Nephron progenitor cell (in vitro differentiated cells): ENCODE results near the gene KCNMA1.

ENCODE experiments used
- DNase-seq: peaks from one replicate; pipeline ENCODE4 v3.0.0; 2021
- H3K27ac Mint-ChIP-seq: 2 replicates; pipeline ENCODE4 v1.8.0; 2021; ENCODE audit warnings: mild to moderate bottlenecking, moderate library complexity, mixed read lengths
- H3K27me3 Mint-ChIP-seq: 2 replicates; pipeline ENCODE4 v1.8.0; 2021; ENCODE audit warnings: mild to moderate bottlenecking, low read depth, mixed read lengths; ENCODE audit not compliant: poor library complexity
- H3K36me3 Mint-ChIP-seq: 2 replicates; pipeline ENCODE4 v1.8.0; 2021; ENCODE audit warnings: low read depth, mixed read lengths
- H3K4me1 Mint-ChIP-seq: 2 replicates; pipeline ENCODE4 v1.8.0; 2021; ENCODE audit warnings: mixed read lengths
- H3K4me3 Mint-ChIP-seq: 2 replicates; pipeline ENCODE4 v1.8.0; 2021; ENCODE audit warnings: mild to moderate bottlenecking, moderate library complexity, mixed read lengths
- H3K9me3 Mint-ChIP-seq: 2 replicates; pipeline ENCODE4 v1.8.0; 2021; ENCODE audit warnings: mild to moderate bottlenecking, moderate library complexity, mixed read lengths
- TF ChIP-seq, protein P1 (sequence below): fragments of 200-600 bp; sonication (generic); IDR thresholded peaks from 2 replicates; pipeline ENCODE4 v1.5.0; 2021; ENCODE audit warnings: antibody characterized with exemption

Gene KCNMA1

DNA sequence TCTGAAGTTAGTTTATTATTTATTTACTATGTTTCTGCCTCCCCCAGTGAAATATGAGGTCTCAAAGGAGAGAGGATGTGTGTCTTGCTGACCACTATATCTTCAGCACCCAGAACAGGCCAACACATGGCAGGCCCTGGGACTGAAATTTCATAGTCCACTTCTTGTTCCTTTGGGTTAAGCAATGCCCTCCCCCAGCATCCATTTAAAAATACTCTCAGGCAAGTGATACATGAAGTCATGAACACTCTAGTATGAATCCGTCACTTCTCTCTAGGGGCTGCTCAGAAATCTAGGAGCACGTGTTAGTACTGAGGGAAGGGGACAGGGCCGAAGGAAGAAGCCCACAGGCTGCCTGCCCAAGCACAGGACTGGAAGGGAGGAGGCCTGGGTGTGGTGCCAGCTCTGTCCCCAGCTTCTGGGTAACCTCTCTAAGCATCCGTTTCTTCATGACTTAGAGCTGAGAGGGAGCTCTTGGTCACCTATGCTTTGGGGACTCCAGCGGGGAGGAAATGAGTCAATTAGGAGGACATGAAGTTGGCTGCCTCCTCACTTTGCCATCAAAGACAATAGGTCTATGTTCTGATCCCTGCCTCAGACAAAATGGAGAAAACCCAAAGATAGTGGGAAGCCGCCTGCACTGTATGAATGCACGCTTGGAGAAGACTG lies 119.2 kb downstream of the KCNMA1 start:
- peaks cover 5% of the 10 kb centered on the region for H3K9me3 Mint-ChIP-seq
- DNase-seq, result no peak
- TF ChIP-seq, protein P1, sequence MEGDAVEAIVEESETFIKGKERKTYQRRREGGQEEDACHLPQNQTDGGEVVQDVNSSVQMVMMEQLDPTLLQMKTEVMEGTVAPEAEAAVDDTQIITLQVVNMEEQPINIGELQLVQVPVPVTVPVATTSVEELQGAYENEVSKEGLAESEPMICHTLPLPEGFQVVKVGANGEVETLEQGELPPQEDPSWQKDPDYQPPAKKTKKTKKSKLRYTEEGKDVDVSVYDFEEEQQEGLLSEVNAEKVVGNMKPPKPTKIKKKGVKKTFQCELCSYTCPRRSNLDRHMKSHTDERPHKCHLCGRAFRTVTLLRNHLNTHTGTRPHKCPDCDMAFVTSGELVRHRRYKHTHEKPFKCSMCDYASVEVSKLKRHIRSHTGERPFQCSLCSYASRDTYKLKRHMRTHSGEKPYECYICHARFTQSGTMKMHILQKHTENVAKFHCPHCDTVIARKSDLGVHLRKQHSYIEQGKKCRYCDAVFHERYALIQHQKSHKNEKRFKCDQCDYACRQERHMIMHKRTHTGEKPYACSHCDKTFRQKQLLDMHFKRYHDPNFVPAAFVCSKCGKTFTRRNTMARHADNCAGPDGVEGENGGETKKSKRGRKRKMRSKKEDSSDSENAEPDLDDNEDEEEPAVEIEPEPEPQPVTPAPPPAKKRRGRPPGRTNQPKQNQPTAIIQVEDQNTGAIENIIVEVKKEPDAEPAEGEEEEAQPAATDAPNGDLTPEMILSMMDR, result no peak
- no peak overlapping the region for H3K4me3 Mint-ChIP-seq
- H3K4me1 Mint-ChIP-seq, result peaks cover 40% of the 10 kb centered on the region
- H3K36me3 Mint-ChIP-seq, result no peaks in the 10 kb centered on the region
- H3K27ac Mint-ChIP-seq, result no peak overlapping the region
- peaks cover 7% of the 10 kb centered on the region for H3K27me3 Mint-ChIP-seq

DNA sequence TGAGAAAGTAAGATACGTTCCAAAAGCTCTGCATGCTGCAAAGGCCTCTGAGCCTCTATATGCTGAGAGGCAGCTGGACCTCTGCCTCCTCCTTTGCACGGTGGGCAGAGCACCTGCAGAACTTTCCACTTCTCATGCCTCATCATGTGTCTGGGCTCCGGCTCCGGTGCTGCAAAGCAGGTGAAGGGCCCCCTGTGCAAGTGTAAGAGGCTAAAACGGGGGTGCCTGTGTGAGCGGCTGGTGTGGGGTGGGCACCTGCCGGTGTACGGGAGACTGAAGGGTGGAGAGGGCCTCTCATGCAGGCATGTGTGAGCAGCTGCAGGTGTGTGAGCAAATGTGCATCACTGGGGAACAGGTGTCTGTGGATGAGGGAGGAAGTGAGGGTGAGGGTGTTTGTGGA lies 121.0 kb downstream of the KCNMA1 start:
- peaks cover 14% of the 10 kb centered on the region for H3K27me3 Mint-ChIP-seq
- peaks cover 5% of the 10 kb centered on the region for H3K9me3 Mint-ChIP-seq
- H3K27ac Mint-ChIP-seq, result no peak overlapping the region
- H3K36me3 Mint-ChIP-seq, result no peaks in the 10 kb centered on the region
- TF ChIP-seq, protein P1, result no peak
- no peak overlapping the region for H3K4me3 Mint-ChIP-seq
- H3K4me1 Mint-ChIP-seq, result peaks cover 47% of the 10 kb centered on the region
- DNase-seq, result no peak

DNA sequence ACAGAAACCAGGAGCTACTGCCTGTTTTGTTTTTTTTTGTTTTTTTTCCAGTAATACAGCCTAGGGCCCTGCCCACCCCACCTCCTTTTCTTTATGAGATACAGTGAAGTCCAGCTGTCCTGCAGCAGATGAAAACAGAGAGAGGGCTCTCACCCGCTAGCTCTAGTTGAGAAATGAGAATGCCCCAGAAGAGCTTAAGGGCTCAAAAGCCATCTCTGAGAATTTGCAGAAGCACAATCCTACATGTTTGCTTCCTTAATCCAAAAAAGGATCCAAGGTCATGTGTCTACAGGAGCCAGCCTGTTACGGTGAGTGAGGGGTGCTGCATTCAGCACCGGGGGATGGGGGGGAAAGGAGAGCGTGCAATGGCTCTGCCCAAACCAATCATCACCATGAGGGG lies 122.7 kb downstream of the KCNMA1 start:
- Mint-ChIP-seq H3K27me3 (peaks cover 14% of the 10 kb centered on the region), H3K36me3 (no peaks in the 10 kb centered on the region), H3K4me1 (peaks cover 64% of the 10 kb centered on the region), H3K27ac (peak overlapping the region; percentile 82), H3K4me3 (no peak overlapping the region), H3K9me3 (peaks cover 2% of the 10 kb centered on the region)
- no peak for DNase-seq
- TF ChIP-seq, protein P1, result no peak

- TF ChIP-seq, protein P1, result no peak
- H3K27ac Mint-ChIP-seq, result no peak overlapping the region
Measured at GRCh38 chr10:77513781-77514331, 123.8 kb downstream of the KCNMA1 start.

GRCh38 chr10:77513220-77513619 lies 124.4 kb downstream of the KCNMA1 start:
- H3K36me3 Mint-ChIP-seq, result no peaks in the 10 kb centered on the region
- TF ChIP-seq, protein P1, result no peak
- peaks cover 73% of the 10 kb centered on the region for H3K4me1 Mint-ChIP-seq
- H3K9me3 Mint-ChIP-seq, result no peaks in the 10 kb centered on the region
- H3K27me3 Mint-ChIP-seq, result peaks cover 14% of the 10 kb centered on the region
- no peak for DNase-seq
- peak overlapping the region; percentile 48 for H3K27ac Mint-ChIP-seq
- peak overlapping the region; percentile 35 for H3K4me3 Mint-ChIP-seq

More at GRCh38 chr10:77513781-77514331, 123.8 kb downstream of the KCNMA1 start:
- DNase-seq, result peak; percentile 62
- no peaks in the 10 kb centered on the region for H3K9me3 Mint-ChIP-seq
- peaks cover 67% of the 10 kb centered on the region for H3K4me1 Mint-ChIP-seq
- peaks cover 14% of the 10 kb centered on the region for H3K27me3 Mint-ChIP-seq
- no peak overlapping the region for H3K4me3 Mint-ChIP-seq
- H3K36me3 Mint-ChIP-seq, result no peaks in the 10 kb centered on the region

DNA sequence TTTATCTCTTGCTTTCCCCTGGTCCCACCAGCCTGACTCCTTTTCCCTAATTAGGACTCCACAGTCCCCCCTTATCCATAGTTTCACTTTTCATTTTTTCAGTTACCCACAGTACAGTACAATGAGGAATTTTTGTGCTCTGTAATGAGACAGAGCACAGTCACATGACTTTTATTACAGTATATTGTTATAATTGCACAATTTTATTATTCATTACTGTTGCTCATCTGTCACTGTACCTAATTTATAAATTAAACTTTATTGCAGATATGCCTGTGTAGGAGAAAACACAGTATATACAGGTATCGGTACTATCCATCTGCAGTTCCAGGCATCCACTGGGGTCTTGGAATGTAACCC lies 125.4 kb downstream of the KCNMA1 start:
- no peak overlapping the region for H3K27ac Mint-ChIP-seq
- H3K4me1 Mint-ChIP-seq, result peaks cover 82% of the 10 kb centered on the region
- DNase-seq, result no peak
- TF ChIP-seq, protein P1, result no peak
- peaks cover 14% of the 10 kb centered on the region for H3K27me3 Mint-ChIP-seq
- H3K9me3 Mint-ChIP-seq, result no peaks in the 10 kb centered on the region
- no peaks in the 10 kb centered on the region for H3K36me3 Mint-ChIP-seq
- no peak overlapping the region for H3K4me3 Mint-ChIP-seq
